Fibroblast of skin of left quadriceps (primary cell): ENCODE results near the gene LIPH.
"Not testable (repeated sequence)": the region's sequence is repeated elsewhere in the genome, so short reads cannot be mapped to it uniquely, and the experiment has no call there.

ENCODE experiments used
- DNase-seq, 2 experiments: peaks; one replicate each; pipeline ENCODE4 v3.0.0-alpha.2; 2013; ENCODE audit warnings: low read depth in 2 of 2

The LIPH gene

DNA sequence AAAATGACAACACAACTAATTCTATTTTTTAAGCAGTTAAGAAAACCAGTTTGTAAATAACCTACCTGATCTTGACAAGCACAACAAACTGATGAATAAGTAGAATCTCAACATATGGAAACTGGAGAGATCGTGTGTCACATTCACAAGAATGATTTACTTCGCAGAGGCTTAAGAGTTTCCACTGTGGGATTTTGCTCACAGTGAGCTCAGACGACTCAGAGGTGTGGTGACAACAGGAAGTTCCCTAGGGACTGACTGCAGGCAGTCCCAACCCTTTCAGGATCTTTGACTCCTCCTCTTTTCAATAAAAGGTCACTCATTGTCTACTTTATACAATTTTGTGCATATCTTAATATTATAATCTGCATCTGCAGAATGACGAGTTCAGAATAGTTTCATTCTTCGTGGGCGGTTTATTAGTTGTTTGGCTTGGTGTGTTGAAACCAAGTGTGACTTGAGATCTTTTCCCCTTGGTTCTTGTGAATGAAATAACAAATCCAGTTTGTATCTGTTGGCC lies at the start of gene LIPH:
TSS of gene LIPH (minus strand) at position 231 of the 520 bp plus-strand sequence. CDS start at position 114, 117 bp downstream.
- DNase-seq = no peak

DNA sequence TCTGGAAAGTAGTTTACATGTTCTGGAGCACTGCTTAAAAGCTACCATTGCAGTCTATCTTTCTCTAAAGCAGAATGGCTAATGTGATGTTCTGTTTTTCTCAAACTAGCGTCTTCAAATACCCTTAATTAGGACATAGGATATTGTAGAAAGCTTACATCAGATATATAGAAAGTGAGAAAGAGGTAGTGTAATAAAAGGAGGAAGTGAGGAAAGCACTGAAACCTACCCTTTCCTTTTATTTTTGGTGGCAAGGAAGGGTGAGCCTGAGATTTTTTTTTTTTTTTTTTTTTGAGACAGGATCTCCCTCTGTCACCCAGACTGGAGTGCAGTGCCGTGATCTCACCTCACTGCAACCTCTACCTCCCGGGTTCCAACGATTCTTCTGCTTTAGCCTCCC lies 43.1 kb upstream of the LIPH start:
- DNase-seq = no peak

DNA sequence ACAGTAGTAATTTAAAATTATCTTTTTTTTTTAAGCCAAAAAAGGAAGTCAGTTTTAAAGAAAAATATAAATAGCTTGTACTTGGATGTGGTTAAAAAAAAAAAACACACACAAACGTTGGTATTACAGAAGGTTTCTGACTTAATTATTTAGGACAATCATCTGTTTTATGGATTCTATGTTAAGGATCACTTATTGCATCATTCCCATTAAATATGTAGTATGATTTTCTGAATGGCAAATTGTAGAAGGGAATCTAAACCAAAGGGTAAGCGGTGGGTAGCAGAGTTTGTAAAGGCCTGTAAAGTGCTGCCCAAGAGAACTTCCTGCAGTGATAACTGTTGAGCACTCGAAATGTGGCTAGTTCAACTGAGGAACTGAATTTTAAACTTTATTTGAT lies 41.7 kb upstream of the LIPH start:
- DNase-seq = no peak

DNA sequence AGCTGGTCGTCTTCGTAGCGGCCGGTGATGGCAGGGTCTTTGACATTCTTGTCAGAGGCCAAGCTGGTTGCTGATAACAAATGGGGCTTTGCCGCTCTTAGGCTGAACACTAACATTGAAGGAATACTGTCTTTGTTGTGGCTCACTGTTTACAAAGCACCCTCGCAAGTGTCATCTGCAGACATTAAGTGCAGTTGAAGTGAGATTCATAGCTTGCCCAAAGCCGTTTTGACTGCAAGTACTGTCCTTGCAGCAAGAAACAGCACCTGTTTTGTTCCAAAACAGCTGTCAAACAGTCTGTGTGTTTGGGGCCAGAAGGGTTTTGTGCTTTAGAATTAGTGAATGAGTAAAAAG lies 34.3 kb upstream of the LIPH start:
- DNase-seq = no peak

DNA sequence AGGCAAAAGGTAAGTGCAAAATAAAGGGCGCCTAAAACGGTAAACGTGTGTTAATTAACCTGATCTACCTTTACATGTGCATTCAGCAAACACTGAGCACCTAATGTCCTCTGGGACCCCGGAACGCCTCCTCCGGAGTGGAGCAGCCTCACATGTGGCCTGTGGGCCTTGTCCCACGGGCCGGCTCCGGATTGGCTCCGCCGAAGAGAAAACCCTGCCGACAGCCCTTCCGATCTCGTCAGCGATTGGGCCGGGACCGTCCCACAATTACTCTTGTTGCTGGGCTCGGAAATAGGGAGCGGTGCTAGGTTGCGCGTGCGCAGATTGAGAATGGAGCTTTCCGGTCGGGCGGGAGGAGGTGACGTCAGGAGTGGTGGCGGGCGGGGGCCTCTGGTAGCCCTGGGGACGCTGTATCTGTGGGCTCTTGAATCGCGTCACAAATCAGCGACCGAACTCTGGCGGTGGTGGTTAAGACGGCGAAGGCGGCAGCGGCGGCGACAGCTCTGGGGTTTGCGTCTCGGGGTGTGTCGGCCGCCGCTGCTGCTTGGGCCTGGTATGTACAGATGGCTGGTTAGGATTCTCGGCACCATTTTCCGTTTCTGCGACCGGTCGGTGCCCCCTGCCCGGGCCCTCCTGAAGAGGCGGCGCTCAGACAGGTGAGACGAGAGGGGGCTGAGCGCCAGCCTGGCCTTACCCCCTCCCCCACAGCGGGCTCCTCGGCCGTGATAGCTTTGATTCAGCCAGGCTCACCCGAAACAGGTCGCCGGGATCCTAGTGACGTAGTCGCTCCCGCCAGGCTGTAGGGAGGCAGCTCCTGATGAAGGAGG lies 33.7 kb upstream of the LIPH start, which contains the start of gene SENP2:
TSS of gene SENP2 (plus strand) at position 437 of the 827 bp plus-strand sequence. CDS start at position 556, 119 bp downstream.
- peak; percentile 98 for DNase-seq

DNA sequence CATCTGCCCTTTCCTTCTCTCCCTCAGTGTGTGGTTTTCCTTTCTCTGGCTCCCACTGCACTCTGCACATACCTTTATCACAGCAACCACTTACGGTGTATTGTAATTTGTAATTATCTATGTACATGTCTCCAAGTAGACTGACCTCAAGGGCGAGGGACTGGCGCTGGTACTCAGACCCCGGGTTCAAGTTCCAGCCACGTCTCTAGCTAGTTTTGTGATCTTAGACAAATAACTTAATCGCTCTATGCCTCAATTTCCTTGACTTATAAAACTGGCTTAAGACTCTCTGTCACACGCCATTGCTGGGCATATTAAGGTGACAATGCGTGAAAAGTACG lies 33.1 kb upstream of the LIPH start:
- DNase-seq = no peak

DNA sequence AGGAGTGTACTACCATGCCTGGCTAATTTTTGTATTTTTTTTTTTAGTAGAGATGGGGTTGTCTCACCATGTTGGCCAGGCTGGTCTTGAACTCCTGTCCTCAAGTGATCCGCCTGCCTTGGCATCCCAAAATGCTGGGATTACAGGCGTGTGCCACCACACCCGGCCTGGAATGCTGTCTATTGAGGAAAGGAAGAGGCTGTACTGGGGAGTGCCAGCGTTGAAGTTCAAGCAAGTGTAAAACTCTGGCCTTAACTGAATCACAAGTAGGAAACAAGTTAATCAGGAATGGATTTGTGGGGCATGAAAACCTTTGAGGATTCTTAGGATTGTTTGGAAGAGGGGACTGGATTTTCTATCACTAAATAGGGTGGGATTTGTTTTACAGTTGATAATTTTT lies 32.3 kb upstream of the LIPH start:
- DNase-seq = no peak

DNA sequence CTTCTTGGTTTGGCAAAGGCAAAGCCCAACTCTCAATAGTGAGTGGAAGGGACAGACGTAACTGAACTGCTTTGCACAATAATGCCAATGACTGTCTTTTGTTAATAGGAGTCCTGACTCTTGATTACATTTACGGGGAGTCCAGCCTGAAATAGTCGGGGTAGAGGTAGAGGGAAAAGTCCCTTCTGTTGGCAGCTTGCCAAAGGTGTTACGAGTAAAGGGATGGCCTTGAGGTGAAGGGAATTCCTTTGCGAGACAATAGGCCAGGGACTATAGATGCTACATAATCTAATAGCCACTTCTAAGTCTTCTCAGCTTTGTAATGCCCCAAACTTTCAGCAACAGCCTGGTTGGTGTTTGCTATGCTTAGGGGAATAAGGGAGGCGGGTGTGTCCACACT lies 31.5 kb upstream of the LIPH start:
- no peak for DNase-seq

DNA sequence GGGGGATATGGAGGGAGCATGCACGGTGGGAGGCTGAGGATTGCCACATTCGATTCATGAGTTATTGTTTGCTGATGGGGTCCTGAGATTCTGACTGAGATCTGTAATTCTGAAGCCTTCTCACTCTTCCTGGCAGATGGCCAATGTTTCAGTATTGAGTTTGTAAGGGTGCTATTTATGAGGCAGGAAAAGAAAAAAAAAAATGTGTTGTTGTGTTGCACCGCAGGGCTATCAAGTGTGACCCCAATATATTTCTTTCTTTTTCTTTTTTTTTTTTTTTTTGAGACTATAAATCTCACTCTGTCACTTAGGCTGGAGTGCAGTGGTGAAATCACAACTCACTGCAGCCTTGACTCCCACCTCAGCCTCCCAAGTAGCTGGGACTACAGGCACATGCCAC lies 30.5 kb upstream of the LIPH start:
- no peak for DNase-seq

DNA sequence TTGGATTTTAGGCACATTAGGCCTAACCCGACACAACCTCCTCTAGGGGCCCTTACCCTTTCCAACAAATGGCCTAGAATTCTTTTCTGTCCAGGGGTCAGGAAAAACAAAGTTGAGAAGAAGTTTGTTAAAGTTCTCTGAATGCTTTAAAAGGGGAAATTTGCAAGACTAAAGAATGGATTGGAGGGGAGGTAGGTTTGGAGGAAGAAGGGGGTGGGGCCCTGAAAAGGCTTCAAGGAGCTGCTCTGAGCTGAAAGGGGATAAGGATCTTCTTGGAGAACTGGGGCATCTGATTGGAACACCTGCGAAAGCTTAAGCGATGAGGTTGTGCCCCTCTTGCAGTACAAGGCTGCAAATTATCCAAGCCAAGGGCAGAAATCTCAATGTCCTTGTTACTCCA lies 29.8 kb upstream of the LIPH start:
- no peak for DNase-seq

DNA sequence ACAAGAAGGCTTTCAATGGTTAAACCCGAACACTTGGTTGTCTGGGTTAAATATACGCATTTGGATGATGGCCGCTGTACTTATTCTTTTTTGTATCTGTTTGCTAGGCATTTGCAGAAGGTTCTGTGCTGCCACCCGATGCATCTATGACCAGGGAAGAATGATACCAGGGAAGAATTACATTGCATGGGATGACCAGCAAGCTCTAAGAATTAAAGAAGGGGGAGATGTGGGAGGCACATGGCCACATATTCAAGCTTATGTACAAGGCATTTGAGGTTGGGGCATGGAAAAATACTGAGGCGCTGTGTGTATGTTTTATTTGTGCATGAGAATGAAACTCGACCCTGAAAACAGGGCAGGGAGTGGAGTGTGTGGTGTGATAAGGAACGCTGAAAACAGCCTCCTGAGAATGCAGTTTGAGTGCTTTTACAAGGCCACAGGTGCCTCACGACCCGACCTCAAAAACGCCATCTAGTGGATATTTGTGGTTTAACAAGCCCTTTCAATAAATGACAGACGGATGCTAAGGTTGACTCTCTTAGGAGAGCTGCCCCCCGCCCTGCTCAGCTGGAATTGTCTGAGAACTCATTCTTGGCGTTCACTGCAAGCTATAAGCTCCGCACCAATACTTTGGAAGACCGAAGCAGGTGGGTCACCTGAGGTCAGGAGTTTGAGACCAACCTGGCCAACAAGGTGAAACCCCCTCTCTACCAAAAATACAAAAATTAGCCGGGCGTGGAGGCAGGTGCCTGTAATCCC lies 22.9 kb upstream of the LIPH start:
- DNase-seq = not testable (repeated sequence)

DNA sequence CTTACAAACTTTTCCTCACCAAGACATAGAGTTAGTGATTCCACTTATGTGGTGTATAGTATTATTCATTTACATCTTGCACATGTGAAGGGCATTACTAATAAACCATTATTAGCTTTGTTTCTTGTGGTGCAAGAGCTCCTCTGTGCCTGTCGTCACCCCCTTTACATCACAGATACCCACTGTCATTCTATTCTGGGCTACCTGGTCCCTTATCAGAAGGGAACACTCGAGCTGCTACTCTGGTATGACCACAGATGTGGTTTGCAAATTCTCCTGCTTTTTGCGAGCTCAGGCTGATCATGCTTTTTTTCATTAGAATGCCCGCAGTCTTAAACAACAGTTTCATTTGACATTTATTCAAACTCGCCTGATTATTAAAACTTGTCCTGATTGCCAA lies 19.8 kb upstream of the LIPH start:
- no peak for DNase-seq

DNA sequence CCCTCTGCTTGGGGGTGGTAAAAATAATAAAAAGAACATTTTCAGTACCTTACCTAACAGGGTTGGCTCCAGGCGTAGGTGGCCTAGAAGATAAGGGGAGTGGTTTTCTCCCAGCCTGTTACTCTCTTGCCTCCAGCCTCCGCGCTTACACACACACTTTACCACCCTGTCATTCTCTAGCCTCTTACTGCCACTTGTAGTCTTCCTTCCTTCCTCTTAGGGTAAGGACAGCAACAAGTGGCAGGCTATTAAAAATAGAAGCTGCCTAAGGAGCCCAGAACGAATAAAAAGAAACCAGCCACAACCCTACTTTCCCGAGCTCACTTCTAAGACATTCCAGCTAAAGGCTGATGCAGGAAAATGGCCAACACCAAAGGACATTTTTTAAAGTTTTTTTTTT lies 9.6 kb upstream of the LIPH start:
- no peak for DNase-seq

DNA sequence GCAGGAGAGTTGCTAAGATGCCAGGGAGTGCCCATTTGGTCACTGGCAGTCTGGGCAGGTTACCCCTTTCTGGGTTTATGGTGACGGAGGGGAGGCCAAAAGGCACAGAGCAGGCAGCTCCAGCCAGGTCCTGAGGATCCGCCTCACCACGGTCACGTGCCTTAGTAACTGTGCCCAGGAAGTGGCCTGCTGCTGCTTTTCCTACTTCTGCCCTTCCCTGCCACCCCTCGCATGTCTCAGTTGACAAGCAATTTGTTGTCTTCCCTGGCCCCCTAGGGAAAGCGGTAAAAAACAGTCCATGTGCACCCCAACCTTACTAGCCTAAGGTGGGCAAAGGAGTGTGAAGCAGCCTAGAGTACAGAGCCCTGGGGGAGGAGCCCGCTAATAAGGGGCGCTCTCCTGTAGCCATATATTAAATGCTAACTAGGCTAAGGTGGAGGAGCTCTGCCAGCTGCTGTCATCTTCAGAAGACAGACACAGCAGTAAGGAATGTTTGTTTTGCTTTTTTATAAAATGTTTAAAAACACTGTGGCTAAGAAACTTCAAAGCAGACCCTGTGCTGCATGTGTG lies 9.1 kb upstream of the LIPH start:
- DNase-seq = no peak

DNA sequence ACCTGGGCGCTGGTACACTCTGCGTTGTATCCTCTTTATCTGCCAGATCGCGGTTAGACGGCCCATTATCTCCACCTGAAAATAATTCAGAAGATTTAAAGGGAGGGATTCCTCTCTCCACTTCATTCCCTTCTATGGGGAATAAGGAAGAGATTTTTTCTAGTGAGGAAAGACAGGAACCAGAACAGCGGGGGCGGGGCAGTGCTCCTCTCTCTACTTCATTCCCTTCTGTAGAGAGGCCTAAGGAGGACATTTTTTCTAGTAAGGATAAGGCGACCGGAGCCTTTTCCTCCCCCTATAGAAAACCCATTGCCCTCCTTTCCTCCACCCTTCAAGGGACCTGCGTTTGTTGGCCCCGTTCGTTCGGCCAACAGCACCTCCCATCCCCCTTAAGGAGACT lies 8.3 kb upstream of the LIPH start:
- no peak for DNase-seq

DNA sequence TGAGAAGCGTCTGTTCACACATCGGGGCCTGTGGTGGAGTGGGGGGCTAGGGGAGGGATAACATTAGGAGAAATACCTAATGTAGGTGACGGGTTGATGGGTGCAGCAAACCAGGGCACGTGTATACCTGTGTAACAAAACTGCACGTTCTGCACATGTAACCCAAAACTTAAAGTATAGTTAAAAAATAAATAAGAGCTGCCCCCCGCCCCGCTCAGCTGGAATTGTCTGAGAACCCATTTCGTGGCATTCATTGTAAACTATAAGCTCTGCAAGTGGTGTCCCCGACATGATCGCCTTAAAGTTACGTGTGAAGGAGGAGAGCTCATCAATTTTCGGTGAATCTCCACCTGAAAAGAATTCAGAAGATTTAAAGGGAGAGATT lies 7.3 kb upstream of the LIPH start:
- no peak for DNase-seq

DNA sequence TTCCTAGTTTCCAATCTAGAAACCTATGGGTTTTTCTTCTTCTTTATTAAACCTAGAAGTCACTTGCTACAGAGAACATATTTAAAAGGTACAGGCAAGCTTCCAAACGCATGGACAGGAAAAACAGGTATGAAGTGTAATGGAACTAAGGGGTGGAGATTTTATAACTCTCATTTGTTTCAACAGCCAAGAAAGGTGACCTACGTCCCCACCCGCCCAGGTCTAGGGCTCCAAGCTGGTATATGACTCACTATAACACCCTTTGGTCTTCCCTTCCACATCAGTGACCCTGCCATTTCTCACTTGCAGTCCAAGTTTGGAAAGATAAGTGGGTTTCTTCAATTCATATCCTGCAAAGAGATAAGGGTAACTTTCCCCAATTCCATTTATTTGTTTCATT lies 6.0 kb upstream of the LIPH start:
- DNase-seq = no peak

DNA sequence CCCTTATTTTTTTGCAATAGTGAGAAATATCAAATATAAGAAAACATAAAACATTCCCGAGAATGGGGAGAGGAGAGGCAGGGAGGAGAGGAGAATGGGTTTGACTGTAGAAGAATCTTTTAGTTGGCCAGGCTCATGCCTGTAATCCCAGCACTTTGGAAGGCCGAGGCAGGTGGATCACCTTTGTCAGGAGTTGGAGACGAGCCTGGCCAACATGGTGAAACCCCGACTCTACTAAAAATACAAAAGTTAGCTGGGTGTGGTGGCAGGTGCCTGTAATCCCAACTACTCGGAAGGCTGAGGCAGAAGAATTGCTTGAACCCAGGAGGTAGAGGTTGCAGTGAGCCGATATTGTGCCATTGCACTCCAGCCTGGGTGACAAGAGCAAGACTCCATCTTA lies 4.3 kb upstream of the LIPH start:
- not testable (repeated sequence) for DNase-seq

DNA sequence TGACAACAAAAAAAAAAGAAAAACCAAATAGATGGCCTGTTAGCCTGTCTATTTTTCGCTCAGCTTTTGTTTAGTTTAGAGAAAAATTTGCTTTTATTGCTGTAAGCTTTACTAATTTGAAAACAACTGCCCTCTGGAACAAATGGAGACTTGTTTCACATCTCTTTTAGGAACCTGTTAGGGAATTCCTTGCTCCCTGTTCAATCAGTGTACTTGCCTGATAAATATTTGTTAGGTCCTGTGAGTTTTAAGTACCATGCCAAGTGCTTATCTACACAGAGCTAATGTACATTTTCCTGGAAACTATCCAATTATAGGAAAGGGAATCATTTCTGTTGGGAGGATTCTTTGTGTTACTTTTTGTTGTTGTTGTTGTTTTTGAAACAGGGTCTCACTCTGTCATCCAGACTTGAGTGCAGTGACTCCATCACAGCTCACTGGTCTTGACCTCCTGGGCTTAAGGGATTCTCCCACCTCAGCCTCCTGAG lies 3.5 kb upstream of the LIPH start:
- no peak for DNase-seq

DNA sequence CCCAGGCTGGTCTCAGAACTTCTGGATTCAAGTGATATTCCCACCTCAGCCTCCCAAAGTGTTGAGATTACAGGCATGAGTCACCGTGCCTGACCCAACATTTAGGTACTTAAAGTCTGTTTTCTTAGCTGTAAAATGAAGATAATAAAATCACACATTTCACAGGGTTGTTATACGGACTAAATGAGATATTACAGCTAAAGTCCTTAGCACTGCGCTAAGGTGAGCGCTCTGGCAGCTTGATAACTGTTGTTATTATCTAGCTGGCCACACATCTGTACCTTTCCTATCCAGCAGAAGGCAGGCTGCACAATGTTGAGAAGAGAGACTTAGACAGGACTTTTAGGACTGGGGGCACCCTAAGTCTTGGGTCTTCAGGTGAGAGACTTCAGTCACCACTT lies 2.7 kb upstream of the LIPH start:
- no peak for DNase-seq

DNA sequence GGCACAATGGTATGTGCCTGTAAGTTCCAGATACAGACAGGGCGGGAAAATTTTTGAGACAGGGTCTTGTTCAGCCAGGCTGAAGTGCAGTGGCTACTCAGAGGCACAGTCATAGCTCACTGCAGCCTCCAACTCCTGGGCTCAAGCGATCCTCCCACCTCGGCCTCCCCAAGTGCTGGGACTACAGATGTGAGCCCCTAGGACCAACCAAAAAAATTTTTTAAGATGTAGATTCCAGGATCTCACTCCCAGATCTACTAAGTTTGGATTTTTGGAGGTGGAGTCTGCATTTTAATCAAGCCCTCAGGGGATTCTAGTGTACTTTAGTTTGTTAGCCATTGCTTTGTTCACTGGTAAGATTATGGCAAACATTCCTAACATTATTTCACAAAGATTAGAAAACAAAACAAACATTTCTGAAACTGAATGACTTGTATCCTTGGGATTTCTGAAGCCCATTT lies 2.7 kb downstream of the LIPH start:
- DNase-seq = no peak

DNA sequence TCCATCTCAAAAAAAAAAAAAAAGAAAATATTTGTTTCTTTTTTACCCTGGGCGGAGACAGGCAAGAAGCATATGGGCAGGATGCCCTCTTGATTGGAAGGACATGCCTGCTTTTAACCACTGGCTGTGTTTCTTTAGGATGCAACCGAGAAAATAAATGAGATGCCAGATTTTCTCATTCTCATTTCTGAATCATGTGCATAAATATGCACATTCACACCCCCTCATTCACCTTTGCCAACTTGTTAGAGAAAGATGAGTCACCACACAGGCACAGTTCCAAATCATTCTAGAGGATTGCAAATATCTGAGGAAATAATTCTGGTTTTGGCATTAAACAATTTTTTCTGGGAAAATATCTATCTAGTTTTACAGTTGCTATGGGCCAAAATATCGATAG lies 3.3 kb downstream of the LIPH start:
- peak; percentile 93 to 95 for DNase-seq

DNA sequence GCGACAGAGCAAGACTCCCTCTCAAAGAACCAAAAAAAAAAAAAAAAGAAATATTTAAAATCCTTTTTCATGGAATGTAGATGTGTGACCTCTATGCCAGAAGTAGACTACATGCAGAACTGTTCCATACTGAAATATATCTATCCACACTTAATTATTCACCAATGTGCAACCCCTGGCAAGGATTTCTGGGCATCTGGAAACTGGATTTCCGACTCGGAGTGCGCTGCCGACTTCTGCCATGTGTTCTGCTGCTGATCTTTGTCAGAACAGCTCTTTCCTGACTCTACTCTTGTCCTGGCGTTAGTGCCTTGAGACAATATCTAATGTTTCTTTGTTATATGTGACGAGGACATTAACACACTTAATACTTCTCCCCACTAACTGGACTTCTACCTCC lies 11.7 kb downstream of the LIPH start:
- DNase-seq = no peak
